Forelimb muscle (tissue), 1 donor: ENCODE data around the gene UBP1. TPM values are rescaled to one million over a fixed set of nuclear protein-coding genes. Genes with fewer than 3 reads are reported as not detected.
"Not testable (repeated sequence)": the region's sequence is repeated elsewhere in the genome, so short reads cannot be mapped to it uniquely, and the experiment has no call there.

Experiments
- DNase-seq: peaks from one replicate; pipeline ENCODE4 v3.0.0-alpha.2; 2013; ENCODE audit warnings: low read depth
- polyA plus RNA-seq: library from polyadenylated mRNA; unstranded; fragments of 120-200 nt; gene quantifications from one replicate; pipeline ENCODE4 v1.2.1, GENCODE V29; 2013; ENCODE audit not compliant: insufficient read length

The UBP1 gene
- polyA plus RNA-seq, 1 donor, result 47.9 TPM

GRCh38 chr3:33437556-33438283 lies 2.5 kb downstream of the UBP1 start:
- DNase-seq, result no peak

GRCh38 chr3:33433843-33434242 lies 6.4 kb downstream of the UBP1 start:
- DNase-seq, result no peak

GRCh38 chr3:33430571-33430970 lies 9.6 kb downstream of the UBP1 start:
- DNase-seq, result no peak

- DNase-seq, result no peak
Observed at GRCh38 chr3:33430061-33430460, 10.1 kb downstream of the UBP1 start.

GRCh38 chr3:33429306-33429705 lies 10.9 kb downstream of the UBP1 start:
- DNase-seq, result not testable (repeated sequence)

GRCh38 chr3:33428734-33429133 lies 11.5 kb downstream of the UBP1 start:
- DNase-seq, result no peak

GRCh38 chr3:33426630-33427317 lies 13.4 kb downstream of the UBP1 start:
- DNase-seq, result no peak

GRCh38 chr3:33426068-33426467 lies 14.1 kb downstream of the UBP1 start:
- DNase-seq, result no peak

GRCh38 chr3:33425453-33425852 lies 14.8 kb downstream of the UBP1 start:
- DNase-seq, result no peak

GRCh38 chr3:33424606-33425452 lies 15.4 kb downstream of the UBP1 start:
- DNase-seq, result no peak

GRCh38 chr3:33420966-33421365 lies 19.2 kb downstream of the UBP1 start:
- no peak for DNase-seq

- DNase-seq, result no peak
Observed at GRCh38 chr3:33419948-33420347, 20.3 kb downstream of the UBP1 start.

GRCh38 chr3:33417066-33417673 lies 23.0 kb downstream of the UBP1 start:
- no peak for DNase-seq

- not testable (repeated sequence) for DNase-seq
Observed at GRCh38 chr3:33410816-33411215, 29.4 kb downstream of the UBP1 start.

- DNase-seq, result no peak
Observed at GRCh38 chr3:33403756-33404155, 36.4 kb downstream of the UBP1 start.

GRCh38 chr3:33402936-33403335 lies 37.3 kb downstream of the UBP1 start:
- no peak for DNase-seq

GRCh38 chr3:33401781-33402180 lies 38.4 kb downstream of the UBP1 start:
- no peak for DNase-seq

- no peak for DNase-seq
Observed at GRCh38 chr3:33398410-33398809, 41.8 kb downstream of the UBP1 start.

GRCh38 chr3:33395900-33396299 lies 44.3 kb downstream of the UBP1 start:
- DNase-seq, result no peak

GRCh38 chr3:33394403-33395054 lies 45.7 kb downstream of the UBP1 start:
- DNase-seq, result no peak

- no peak for DNase-seq
Observed at GRCh38 chr3:33392703-33393125, 47.5 kb downstream of the UBP1 start.
